HK-2 (cell line): ENCODE results near the gene LYSMD3.
A peak's percentile ranks its signal among the peaks of the same experiment; 100 is the strongest.
"Not testable (repeated sequence)": the region's sequence is repeated elsewhere in the genome, so short reads cannot be mapped to it uniquely, and the experiment has no call there.

Experiments used
- DNase-seq: peaks from one replicate; pipeline ENCODE4 v3.0.0-alpha.2; 2018; ENCODE audit not compliant: unreplicated experiment

The LYSMD3 gene

DNA sequence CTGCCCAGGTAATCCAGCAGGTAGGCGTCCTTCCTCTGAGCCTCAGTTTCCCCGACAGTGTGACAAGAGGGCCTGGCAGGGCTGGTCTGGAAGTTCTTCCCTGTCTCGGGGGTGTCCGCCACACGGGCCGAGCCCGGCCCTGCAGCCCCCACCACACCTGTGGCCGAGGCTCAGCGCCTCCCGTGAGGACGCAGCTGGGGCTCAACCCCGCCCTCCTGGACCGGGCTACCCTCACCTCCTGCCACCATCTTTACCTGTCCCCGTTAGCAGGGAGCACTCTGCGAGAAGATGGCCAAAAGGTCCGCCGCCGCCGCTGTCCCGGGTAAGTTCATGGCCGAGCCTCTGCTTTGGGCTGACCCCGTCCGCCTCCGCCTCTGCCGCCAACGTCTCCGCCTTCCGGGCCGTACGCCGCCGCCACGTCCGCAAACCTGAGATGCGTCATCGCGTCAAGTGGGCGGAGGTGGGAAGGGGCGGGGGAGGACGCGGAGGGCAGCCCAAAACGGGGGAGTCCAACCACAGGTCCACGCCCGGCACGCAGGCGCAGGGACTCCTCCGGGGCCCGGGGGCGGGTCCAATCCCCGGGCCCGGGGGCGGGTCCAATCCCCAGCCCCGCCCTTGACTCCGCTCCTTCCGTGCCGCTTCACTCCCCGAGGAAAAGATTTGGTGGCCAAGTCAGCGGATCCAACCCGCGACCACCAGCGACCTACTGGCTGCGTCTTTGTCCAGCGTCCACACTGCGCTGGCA, at the start of gene LYSMD3:
TSS of gene LYSMD3 (minus strand) at position 391 of the 745 bp plus-strand sequence. CDS start 4,295 bp downstream, outside the sequence.
- DNase-seq, result peak; percentile 93

GRCh38 chr5:90576566-90576965, 47.2 kb upstream of the LYSMD3 start:
- DNase-seq, result not testable (repeated sequence)

DNA sequence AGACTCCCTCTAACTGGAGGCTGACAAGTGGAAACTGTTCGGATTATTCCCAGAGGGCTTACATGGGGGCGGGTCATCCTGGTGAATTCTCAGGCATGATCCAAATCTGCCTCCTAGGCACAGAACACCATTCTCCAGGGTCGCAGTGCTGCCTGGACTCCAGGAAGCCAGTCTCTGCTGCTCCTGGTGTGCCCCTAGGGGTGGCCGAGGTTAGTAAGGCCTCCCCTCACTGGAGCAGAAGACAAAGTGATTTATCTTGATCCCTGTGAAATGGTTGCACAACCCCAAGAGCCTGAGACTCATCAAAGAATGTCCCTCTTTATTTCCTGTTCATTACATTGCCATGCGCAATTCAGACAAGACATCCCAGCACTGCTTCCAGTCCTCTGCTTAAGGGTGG, 46.3 kb upstream of the LYSMD3 start:
- no peak for DNase-seq

- no peak for DNase-seq
These were observed 41.9 kb upstream of the LYSMD3 start for GRCh38 chr5:90571147-90571773.

DNA sequence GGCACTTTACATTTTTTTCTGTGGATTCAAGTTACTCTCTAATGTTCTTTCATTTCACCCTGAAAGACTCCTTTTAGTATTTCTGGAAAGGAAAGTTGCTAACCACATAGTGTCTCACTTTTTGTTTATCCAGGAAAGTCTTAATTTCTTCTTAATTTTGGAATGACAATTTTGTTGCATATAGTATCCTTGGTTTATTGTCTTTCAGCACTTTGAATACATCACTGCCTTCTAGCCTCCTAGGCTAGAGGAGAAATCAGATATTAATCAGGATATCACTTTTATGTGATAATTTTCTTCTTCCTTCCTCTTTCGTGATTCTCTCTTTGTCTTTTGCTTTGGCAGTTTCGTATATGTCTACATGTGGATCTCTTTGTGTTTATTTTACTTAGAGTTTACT, 40.6 kb upstream of the LYSMD3 start:
- DNase-seq, result no peak

- DNase-seq, result no peak
These were observed 39.7 kb upstream of the LYSMD3 start for GRCh38 chr5:90569084-90569483.

DNA sequence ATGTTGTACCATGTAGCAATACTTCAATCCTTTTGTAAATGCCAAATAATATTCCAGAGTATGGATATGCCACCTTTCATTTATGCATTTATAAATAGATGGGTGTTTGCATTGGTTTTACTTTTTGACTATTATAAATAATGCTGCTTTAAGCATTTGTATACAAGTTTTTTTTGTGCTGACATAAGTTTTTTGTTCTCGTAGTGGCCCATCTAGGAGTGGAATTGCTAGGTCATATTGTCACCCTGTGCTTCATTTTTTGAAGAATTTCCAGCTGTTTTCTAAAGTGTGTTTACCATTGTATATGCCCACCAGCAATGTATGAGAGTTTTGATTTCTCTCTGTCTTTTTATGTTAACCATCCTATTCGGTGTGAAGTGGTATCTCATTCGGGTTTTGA, 36.1 kb upstream of the LYSMD3 start:
- DNase-seq, result no peak

GRCh38 chr5:90563108-90563507, 33.7 kb upstream of the LYSMD3 start:
- no peak for DNase-seq

DNA sequence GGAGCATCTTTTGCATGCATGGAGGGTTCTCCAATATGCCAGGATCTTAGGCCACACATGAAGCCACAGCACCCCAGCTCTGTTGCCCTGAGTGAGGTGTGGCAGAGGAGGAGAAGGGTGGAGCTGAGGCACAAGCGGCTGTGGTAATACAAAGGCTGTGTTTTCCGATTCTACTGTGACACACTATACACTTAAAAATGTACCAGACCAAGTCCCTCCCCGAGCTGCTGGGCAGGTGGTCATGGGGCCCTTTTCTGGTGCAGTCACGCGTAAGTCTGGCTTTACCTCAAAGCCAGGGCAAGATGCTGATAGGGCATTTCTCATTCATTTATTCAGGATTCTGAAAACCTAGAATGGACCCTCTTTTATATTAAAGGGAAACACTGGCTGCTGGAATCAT, 33.0 kb upstream of the LYSMD3 start:
- no peak for DNase-seq

- DNase-seq, result no peak
These were observed 32.4 kb upstream of the LYSMD3 start for GRCh38 chr5:90561766-90562165.

- no peak for DNase-seq
These were observed 31.4 kb upstream of the LYSMD3 start for GRCh38 chr5:90560771-90561170.

DNA sequence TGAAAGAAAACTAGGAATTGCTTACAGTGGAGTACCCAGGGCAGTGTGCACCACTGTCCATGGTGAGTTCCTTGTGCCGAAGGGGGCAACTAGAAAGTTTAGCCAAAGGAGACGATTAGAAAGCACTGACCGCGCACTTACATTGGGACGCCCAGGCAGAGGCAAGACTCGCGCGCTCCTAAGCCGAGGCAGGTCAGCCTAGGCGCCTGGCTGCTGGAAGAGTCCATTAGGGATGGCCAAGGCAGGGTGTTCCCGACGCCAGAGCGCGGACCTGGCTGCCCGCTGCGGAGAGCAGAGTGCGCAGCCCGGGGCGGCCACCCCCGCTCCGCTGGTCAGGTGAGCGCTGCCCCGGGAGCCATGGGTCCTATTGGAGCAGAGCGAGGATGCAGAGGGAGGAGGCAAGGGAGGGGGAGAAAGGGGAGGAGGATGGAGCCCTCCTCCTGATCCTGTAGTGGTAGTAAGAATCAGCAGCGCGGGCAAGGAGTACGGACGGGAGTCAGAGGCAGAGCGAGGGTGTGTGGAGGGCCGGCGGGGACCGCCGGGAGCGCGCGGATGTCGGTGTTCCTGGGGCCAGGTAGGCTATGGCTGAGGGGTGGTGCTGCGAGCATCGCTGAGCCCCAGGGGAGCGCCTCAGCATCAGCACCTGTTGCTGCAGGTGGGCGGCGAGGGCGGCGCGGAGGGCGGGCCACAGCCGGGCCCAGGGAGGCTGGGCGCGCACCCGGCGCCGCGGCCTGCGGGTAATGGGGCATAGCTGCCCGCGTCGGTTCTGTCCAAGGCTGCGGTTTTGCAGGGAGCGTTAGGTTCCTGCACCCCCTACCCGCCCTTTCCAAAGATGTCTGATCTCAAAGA, 29.2 kb upstream of the LYSMD3 start, which contains the start of gene ADGRV1:
TSS of gene ADGRV1 (plus strand) at position 454 of the 849 bp plus-strand sequence. CDS start at position 553, 99 bp downstream.
- DNase-seq, result peak; percentile 78

- DNase-seq, result no peak
These were observed 28.5 kb upstream of the LYSMD3 start for GRCh38 chr5:90557871-90558270.

DNA sequence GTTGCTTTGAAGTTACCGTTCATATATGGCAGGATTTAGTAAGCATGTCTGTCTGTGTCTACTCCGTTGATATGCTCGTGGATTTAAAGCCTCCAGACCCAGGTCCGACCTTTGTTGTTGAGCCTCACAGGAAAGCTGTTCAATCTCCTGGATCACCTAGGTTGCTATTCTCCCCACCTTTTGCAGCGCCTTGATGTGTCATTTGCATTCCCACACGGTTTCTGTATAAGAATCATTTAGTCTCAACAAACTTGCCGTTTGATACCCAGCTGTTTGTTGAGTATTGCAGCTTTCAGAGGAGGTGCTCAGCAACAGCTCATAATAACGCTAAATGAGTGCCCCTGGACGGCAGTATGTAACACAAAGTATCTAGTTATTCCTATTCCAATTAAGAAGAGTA, 28.0 kb upstream of the LYSMD3 start:
- DNase-seq, result no peak

GRCh38 chr5:90555666-90556065, 26.3 kb upstream of the LYSMD3 start:
- no peak for DNase-seq

GRCh38 chr5:90554358-90555006, 25.1 kb upstream of the LYSMD3 start:
- DNase-seq, result no peak

GRCh38 chr5:90553711-90554110, 24.3 kb upstream of the LYSMD3 start:
- DNase-seq, result no peak

DNA sequence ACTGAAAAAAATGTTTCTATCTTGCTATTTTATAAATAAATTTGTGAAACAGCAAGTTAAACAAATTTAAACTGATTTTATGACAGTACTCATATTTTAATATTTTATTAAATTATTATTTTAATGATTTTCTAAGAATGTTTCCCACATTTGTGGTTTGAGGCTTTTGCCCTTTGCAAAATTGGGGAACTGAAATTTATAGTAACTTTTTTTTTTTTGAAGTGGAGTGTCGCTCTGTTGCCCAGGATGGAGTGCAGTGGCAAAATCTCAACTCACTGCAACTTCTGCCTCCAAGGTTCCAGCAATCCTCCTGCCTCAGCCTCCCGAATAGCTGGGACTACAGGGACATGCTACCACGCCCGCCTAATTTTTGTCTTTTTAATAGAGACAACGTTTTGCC, 22.0 kb upstream of the LYSMD3 start:
- DNase-seq, result no peak

DNA sequence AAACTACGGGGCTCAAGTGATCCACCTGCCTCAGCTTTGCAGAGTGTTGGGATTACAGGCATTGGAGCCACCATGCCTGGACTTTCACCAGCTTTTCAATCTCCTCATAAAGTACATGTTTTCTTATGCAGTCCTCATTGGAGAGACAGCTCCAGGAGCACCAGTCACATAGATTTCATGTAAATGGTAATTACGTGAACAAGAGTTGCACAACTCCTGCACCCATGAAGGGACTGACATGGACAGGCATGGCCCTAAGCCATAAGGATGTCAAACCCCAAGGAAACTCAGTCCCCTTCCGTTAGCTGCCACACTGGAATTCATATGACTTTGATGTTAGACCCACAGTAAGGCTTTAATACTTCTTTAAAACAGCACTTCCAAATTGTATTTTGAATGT, 21.6 kb upstream of the LYSMD3 start:
- no peak for DNase-seq

DNA sequence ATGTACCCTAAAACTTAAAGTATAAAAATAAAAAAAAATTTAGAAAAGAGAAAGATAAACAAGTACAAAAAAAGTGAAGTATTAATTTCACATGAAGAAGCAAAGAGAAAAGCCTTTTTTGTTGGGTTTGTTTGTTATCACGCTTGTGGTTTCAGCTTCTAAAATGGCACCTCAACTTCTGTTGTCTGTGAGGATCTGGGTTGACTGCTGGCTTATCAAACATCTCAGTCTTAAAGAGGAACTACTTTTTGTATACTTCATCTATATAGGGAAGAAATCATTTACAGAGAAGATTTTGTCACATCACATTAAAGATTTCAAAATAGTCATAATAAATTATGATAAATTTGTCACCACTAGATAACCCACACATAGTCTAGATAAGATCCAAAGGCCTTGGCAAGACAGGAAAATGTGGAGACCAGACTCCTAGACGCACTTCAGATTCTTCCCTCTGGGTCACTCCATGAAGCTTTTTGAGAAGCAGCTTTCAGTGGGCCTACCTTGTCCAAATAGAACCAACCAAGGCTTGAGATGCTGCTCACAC, 20.4 kb upstream of the LYSMD3 start:
- no peak for DNase-seq

DNA sequence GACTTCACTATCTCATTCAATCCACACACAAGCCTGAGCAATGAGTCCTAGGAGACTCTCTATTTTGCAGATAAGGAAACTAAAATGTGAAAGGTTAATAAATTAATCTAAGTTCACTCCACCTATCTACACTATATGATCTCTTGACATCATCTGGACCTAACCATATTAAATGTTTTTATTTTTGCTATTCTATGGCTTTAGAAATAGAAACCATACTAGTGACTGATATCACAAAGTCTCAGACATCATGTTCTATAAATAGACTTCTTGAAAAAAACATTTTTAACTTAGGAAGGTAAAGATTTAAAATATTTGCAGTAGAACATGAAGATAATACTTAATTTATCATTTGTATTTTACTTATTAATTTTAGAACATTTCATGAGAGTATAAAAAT, 19.8 kb upstream of the LYSMD3 start:
- no peak for DNase-seq
